H9 (cell line): ENCODE measurements around the gene NEMP2. TPM values are rescaled to one million over a fixed set of nuclear protein-coding genes. Genes with fewer than 3 reads are reported as not detected.

Experiments used
- DNase-seq: peaks from one replicate; pipeline ENCODE4 v3.0.0-alpha.2; 2017
- H2AFZ ChIP-seq: one replicate; pipeline ENCODE4 v1.6.1; 2013; ENCODE audit warnings: mild to moderate bottlenecking, low read length, control low read depth, moderate library complexity
- H2AK5ac ChIP-seq: 2 replicates; pipeline ENCODE4 v1.6.1; 2013; ENCODE audit warnings: low read length, control low read depth, mixed read lengths; ENCODE audit not compliant: insufficient read length
- H2BK120ac ChIP-seq: one replicate; pipeline ENCODE4 v1.6.1; 2013; ENCODE audit warnings: low read depth, mild to moderate bottlenecking, low read length, control low read depth, inconsistent platforms; ENCODE audit not compliant: poor library complexity, severe bottlenecking
- H2BK12ac ChIP-seq: 2 replicates; pipeline ENCODE4 v1.6.1; 2013; ENCODE audit warnings: low read length, control low read depth, mixed read lengths, low read depth; ENCODE audit not compliant: insufficient read length
- H2BK15ac ChIP-seq: 2 replicates; pipeline ENCODE4 v1.6.1; 2013; ENCODE audit warnings: low read depth, low read length, control low read depth
- H2BK20ac ChIP-seq: one replicate; pipeline ENCODE4 v1.6.1; 2013; ENCODE audit warnings: low read depth, mild to moderate bottlenecking, low read length, control low read depth, inconsistent platforms; ENCODE audit not compliant: poor library complexity, severe bottlenecking
- H2BK5ac ChIP-seq: 2 replicates; pipeline ENCODE4 v1.6.1; 2013; ENCODE audit warnings: low read length, control low read depth, mixed read lengths; ENCODE audit not compliant: insufficient read length
- H3K14ac ChIP-seq: 2 replicates; pipeline ENCODE4 v1.6.1; 2013; ENCODE audit warnings: low read length, control low read depth; ENCODE audit not compliant: insufficient read depth
- H3K18ac ChIP-seq: 2 replicates; pipeline ENCODE4 v1.6.1; 2013; ENCODE audit warnings: low read depth, mild to moderate bottlenecking, mixed read lengths, low read length, control low read depth; ENCODE audit not compliant: insufficient read length
- H3K23ac ChIP-seq: 2 replicates; pipeline ENCODE4 v1.6.1; 2013; ENCODE audit warnings: low read length, control low read depth, mixed read lengths, low read depth; ENCODE audit not compliant: insufficient read length
- H3K23me2 ChIP-seq: 2 replicates; pipeline ENCODE4 v1.6.1; 2013; ENCODE audit warnings: low read depth, mild to moderate bottlenecking, mixed read lengths, low read length, control low read depth; ENCODE audit not compliant: insufficient read length, poor library complexity, severe bottlenecking
- H3K27ac ChIP-seq: 2 replicates; pipeline ENCODE4 v1.5.1; 2013; ENCODE audit warnings: low read length, control low read depth, mixed read lengths, low read depth; ENCODE audit not compliant: insufficient read length
- H3K27me3 ChIP-seq: 2 replicates; pipeline ENCODE4 v1.6.1; 2013; ENCODE audit warnings: low read length, control low read depth, inconsistent platforms; ENCODE audit not compliant: insufficient read depth
- H3K4ac ChIP-seq: 2 replicates; pipeline ENCODE4 v1.6.1; 2013; ENCODE audit warnings: low read depth, mild to moderate bottlenecking, control low read depth, inconsistent platforms, low read length, moderate library complexity
- H3K4me1 ChIP-seq: 2 replicates; pipeline ENCODE4 v1.6.1; 2013; ENCODE audit warnings: low read length, control low read depth, inconsistent platforms; ENCODE audit not compliant: insufficient read depth
- H3K4me2 ChIP-seq: 2 replicates; pipeline ENCODE4 v1.6.1; 2013; ENCODE audit warnings: low read length, control low read depth, mixed read lengths; ENCODE audit not compliant: insufficient read length, insufficient read depth
- H3K56ac ChIP-seq: 2 replicates; pipeline ENCODE4 v1.6.1; 2013; ENCODE audit warnings: low read depth, mild to moderate bottlenecking, mixed read lengths, low read length, control low read depth; ENCODE audit not compliant: insufficient read length
- H3K79me1 ChIP-seq: 2 replicates; pipeline ENCODE4 v1.6.1; 2013; ENCODE audit warnings: low read depth, mild to moderate bottlenecking, moderate library complexity, low read length, control low read depth, inconsistent platforms; ENCODE audit not compliant: insufficient read depth, poor library complexity, severe bottlenecking
- H3K79me2 ChIP-seq: 2 replicates; pipeline ENCODE4 v1.6.1; 2013; ENCODE audit warnings: low read length, control low read depth, inconsistent platforms; ENCODE audit not compliant: insufficient read depth
- H3K9ac ChIP-seq: 2 replicates; pipeline ENCODE4 v1.6.1; 2013; ENCODE audit warnings: low read length, control low read depth, mixed read lengths; ENCODE audit not compliant: insufficient read length; ENCODE audit errors: extremely low read depth
- H3K9me3 ChIP-seq: one replicate; pipeline ENCODE4 v1.6.1; 2013; ENCODE audit warnings: low read depth, low read length, inconsistent platforms; ENCODE audit not compliant: control insufficient read depth
- H3T11ph ChIP-seq: one replicate; pipeline ENCODE4 v1.6.1; 2013; ENCODE audit warnings: mild to moderate bottlenecking, low read length, control low read depth, inconsistent platforms
- H4K20me1 ChIP-seq: one replicate; pipeline ENCODE4 v1.6.1; 2013; ENCODE audit not compliant: control insufficient read depth, insufficient read length, insufficient read depth
- H4K5ac ChIP-seq: 2 replicates; pipeline ENCODE4 v1.6.1; 2013; ENCODE audit warnings: low read depth, mild to moderate bottlenecking, mixed read lengths, low read length, control low read depth; ENCODE audit not compliant: insufficient read length
- H4K8ac ChIP-seq: replicated peaks from 2 replicates; pipeline ENCODE4 v1.6.1; 2013; ENCODE audit warnings: low read length, control low read depth, mixed read lengths, low read depth; ENCODE audit not compliant: insufficient read length
- H4K91ac ChIP-seq: 2 replicates; pipeline ENCODE4 v1.6.1; 2013; ENCODE audit warnings: low read depth, mild to moderate bottlenecking, moderate library complexity, mixed read lengths, low read length, control low read depth; ENCODE audit not compliant: insufficient read length
- H3K27ac Mint-ChIP-seq, 3 experiments: 2 replicates in 2 of 3; 3 replicates in 1 of 3; pipeline ENCODE4 v1.8.0; 2020 to 2021; ENCODE audit warnings: mixed read lengths in 3 of 3, mild to moderate bottlenecking in 1 of 3, moderate library complexity in 1 of 3
- H3K27me3 Mint-ChIP-seq: 2 replicates; pipeline ENCODE4 v1.8.0; 2021; ENCODE audit warnings: low read depth, mild to moderate bottlenecking, moderate library complexity, mixed read lengths
- H3K36me3 Mint-ChIP-seq, 3 experiments: 2 replicates in 2 of 3; 3 replicates in 1 of 3; pipeline ENCODE4 v1.8.0; 2020 to 2021; ENCODE audit warnings: low read depth in 3 of 3, mixed read lengths in 3 of 3; ENCODE audit not compliant: insufficient read depth in 1 of 3
- H3K4me1 Mint-ChIP-seq, 2 experiments: 2 replicates each; pipeline ENCODE4 v1.8.0; 2020; ENCODE audit warnings: mixed read lengths in 2 of 2
- H3K4me3 Mint-ChIP-seq, 2 experiments: 2 replicates in 1 of 2; 3 replicates in 1 of 2; pipeline ENCODE4 v1.8.0; 2020 to 2021; ENCODE audit warnings: mild to moderate bottlenecking in 2 of 2, mixed read lengths in 2 of 2, moderate library complexity in 1 of 2
- H3K9me3 Mint-ChIP-seq, 2 experiments: 2 replicates in 1 of 2; 3 replicates in 1 of 2; pipeline ENCODE4 v1.8.0; 2020; ENCODE audit warnings: mild to moderate bottlenecking in 2 of 2, mixed read lengths in 2 of 2, moderate library complexity in 1 of 2
- WGBS: extraction: QIAGEN DNeasy Blood & Tissue Kit; methylation state at CpG from one replicate; pipeline ENCODE4 v1.1.7; 2013; ENCODE audit warnings: missing lambda C conversion rate, low lambda C conversion rate, mixed read lengths; ENCODE audit not compliant: insufficient read length; ENCODE audit errors: extremely low coverage; 5-methylcytosine and 5-hydroxymethylcytosine counted together
- total RNA-seq: library from RNA; stranded (reverse); gene quantifications from 2 replicates; pipeline ENCODE4 v1.2.1, GENCODE V29; 2021
- TF ChIP-seq, protein P1 (sequence below): fragments of 200-600 bp; sonication (generic); conservative IDR thresholded peaks from 3 replicates; pipeline ENCODE4 v1.8.0; 2021; ENCODE audit warnings: antibody characterized with exemption, mild to moderate bottlenecking

Gene NEMP2
- total RNA-seq, 1 experiment from 2014 or later = 5.3 TPM

GRCh38 chr2:190579915-190580846 lies 45.7 kb upstream of the NEMP2 start:
- Histone ChIP-seq H3K27ac (no peak overlapping the region), H3K56ac (no peak overlapping the region), H2BK5ac (no peak overlapping the region), H4K5ac (no peak overlapping the region), H2BK15ac (no peak overlapping the region), H3K9ac (no peak overlapping the region), H2BK12ac (no peak overlapping the region), H2BK20ac (no peak overlapping the region), H3K23me2 (no peaks in the 10 kb centered on the region), H3K4ac (no peak overlapping the region), H4K20me1 (no peaks in the 10 kb centered on the region), H2AFZ (no peak overlapping the region), H3K9me3 (no peaks in the 10 kb centered on the region), H4K91ac (no peak overlapping the region), H2AK5ac (no peak overlapping the region), H3T11ph (no peak overlapping the region), H3K14ac (no peak overlapping the region), H2BK120ac (no peak overlapping the region), H3K79me2 (no peaks in the 10 kb centered on the region), H3K23ac (no peak overlapping the region), H3K4me2 (no peak overlapping the region), H3K4me1 (no peaks in the 10 kb centered on the region), H3K79me1 (no peaks in the 10 kb centered on the region), H3K27me3 (no peaks in the 10 kb centered on the region), H4K8ac (no peak overlapping the region), H3K18ac (no peak overlapping the region)
- WGBS = no CpG with 5 or more reads among the region's 7 CpGs
- DNase-seq = no peak
- Mint-ChIP-seq H3K27me3 (no peaks in the 10 kb centered on the region), H3K9me3 (no peaks in the 10 kb centered on the region; a peak in 1 of 5 replicates), H3K4me3 (no peak overlapping the region), H3K27ac (no peak overlapping the region), H3K36me3 (no peaks in the 10 kb centered on the region; a peak in 1 of 7 replicates), H3K4me1 (no peaks in the 10 kb centered on the region)
- TF ChIP-seq, protein P1, sequence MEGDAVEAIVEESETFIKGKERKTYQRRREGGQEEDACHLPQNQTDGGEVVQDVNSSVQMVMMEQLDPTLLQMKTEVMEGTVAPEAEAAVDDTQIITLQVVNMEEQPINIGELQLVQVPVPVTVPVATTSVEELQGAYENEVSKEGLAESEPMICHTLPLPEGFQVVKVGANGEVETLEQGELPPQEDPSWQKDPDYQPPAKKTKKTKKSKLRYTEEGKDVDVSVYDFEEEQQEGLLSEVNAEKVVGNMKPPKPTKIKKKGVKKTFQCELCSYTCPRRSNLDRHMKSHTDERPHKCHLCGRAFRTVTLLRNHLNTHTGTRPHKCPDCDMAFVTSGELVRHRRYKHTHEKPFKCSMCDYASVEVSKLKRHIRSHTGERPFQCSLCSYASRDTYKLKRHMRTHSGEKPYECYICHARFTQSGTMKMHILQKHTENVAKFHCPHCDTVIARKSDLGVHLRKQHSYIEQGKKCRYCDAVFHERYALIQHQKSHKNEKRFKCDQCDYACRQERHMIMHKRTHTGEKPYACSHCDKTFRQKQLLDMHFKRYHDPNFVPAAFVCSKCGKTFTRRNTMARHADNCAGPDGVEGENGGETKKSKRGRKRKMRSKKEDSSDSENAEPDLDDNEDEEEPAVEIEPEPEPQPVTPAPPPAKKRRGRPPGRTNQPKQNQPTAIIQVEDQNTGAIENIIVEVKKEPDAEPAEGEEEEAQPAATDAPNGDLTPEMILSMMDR = no peak
